Mucosa of descending colon (tissue), 3 donors: ENCODE measurements around the gene ZDHHC21. TPM values are rescaled to one million over a fixed set of nuclear protein-coding genes. Genes with fewer than 3 reads are reported as not detected.

Experiments used
- ATAC-seq: fragments of 200-7000 bp; cut with Tn5 transposase; one replicate; pipeline ENCODE4 v1.9.1; 2020; ENCODE audit warnings: mild to moderate bottlenecking, moderate library complexity
- DNase-seq, 3 donors: peaks; one replicate each; pipeline ENCODE4 v3.0.0-alpha.2; 2020
- H3K36me3 ChIP-seq: fragments of 200-600 bp; one replicate; pipeline ENCODE4 v1.8.0; 2021; ENCODE audit warnings: low read depth, mild to moderate bottlenecking
- H3K4me1 ChIP-seq: fragments of 200-600 bp; one replicate; pipeline ENCODE4 v1.8.0; 2021; ENCODE audit warnings: low read depth, mild to moderate bottlenecking
- H3K4me3 ChIP-seq: fragments of 200-600 bp; one replicate; pipeline ENCODE4 v1.8.0; 2021; ENCODE audit warnings: mild to moderate bottlenecking
- H3K9me3 ChIP-seq: fragments of 200-600 bp; one replicate; pipeline ENCODE4 v1.8.0; 2021; ENCODE audit warnings: mild to moderate bottlenecking
- CTCF ChIP-seq: fragments of 200-600 bp; IDR thresholded peaks from one replicate; pipeline ENCODE4 v1.8.0; 2022; ENCODE audit warnings: antibody characterized with exemption, mild to moderate bottlenecking
- intact Hi-C, 2 donors: fragments of 100-400 bp; cut with DNase I in 1 of 2; cut with micrococcal nuclease in 1 of 2; formaldehyde crosslinking; loops; one replicate each; pipeline versions ENCODE4 v1.11.0 to v1.11.1; 2022; cut with DNase I, micrococcal nuclease
- total RNA-seq, 3 donors: library from RNA; stranded (reverse); fragmentation: NEBNext Ultra II Directional in 2 of 3; extraction: Animal tissue kit (Norgen Biotek cat#: 25700) in 2 of 3; gene quantifications; one replicate each; pipeline versions ENCODE4 v1.2.1 to v1.2.4, GENCODE V29; 2021 to 2023
- donor health status: DM: no; HTN: no; CAD: no; lungs with moderate emphysema.
- donor health status: DM: no; HTN: no; CAD: no.
- donor health status: DM: no; HTN: yes; CAD: no.

ZDHHC21 gene
- total RNA-seq, 3 donors from 2014 or later = 11.5 to 16.7 (median 16.6) TPM

GRCh38 chr9:14584571-14584970 is 108.7 kb downstream of the ZDHHC21 start:
- Histone ChIP-seq H3K36me3 (no peaks in the 10 kb centered on the region), H3K9me3 (peaks cover 5% of the 10 kb centered on the region), H3K4me1 (no peaks in the 10 kb centered on the region), H3K4me3 (no peak overlapping the region)
- DNase-seq (no peak), ATAC-seq (no peak)
- no peak for TF ChIP-seq CTCF
- intact Hi-C loops = no loop called here

DNA sequence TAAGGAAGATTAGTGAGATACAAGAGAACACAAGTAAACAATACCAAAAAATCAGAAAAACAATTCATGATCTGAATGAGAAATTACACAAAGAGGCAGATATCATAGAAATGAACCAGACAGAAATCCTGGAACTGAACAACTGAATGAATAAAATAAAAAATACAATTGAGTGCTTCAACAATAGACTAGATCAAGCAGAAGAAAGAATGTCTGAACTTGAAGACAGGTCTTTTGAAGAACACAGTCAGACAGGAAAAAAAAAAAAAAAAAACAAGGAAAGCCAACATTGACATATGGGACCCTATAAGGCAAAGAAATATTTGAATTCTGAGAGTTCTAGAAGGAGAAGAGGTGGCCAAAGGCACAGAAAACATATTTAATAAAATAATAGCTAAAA is 115.2 kb downstream of the ZDHHC21 start:
- intact Hi-C loops = no loop called here
- no peak for TF ChIP-seq CTCF
- no peak for ATAC-seq
- Histone ChIP-seq H3K36me3 (no peaks in the 10 kb centered on the region), H3K4me3 (no peak overlapping the region), H3K9me3 (peaks cover 10% of the 10 kb centered on the region), H3K4me1 (no peaks in the 10 kb centered on the region)
- no peak for DNase-seq

DNA sequence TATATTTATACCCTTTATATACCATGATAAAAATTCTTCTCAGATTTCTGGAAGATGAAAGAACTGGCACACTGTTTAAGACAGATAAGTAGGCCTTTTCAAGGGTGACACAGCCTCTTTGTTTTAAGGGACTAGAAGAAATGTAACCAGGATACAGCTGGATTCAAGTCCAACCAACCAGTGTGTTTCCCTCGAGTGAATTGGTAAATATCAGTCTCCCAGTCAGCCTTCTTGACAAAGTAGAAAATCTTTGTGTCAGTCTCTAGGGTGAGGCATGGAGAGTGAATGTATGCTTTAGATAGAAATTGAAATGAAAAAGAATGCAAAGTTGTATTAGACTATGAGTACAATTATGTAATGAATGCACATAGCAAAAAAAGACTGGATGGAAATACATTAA is 119.1 kb downstream of the ZDHHC21 start:
- no peak overlapping the region for H3K4me3 ChIP-seq
- peaks cover 5% of the 10 kb centered on the region for H3K9me3 ChIP-seq
- no peaks in the 10 kb centered on the region for H3K36me3 ChIP-seq
- TF ChIP-seq CTCF = no peak
- DNase-seq (no peak), ATAC-seq (no peak)
- H3K4me1 ChIP-seq = no peaks in the 10 kb centered on the region
- intact Hi-C loops = no loop called here

GRCh38 chr9:14573319-14573718 is 119.9 kb downstream of the ZDHHC21 start:
- ATAC-seq = no peak
- TF ChIP-seq CTCF = no peak

DNA sequence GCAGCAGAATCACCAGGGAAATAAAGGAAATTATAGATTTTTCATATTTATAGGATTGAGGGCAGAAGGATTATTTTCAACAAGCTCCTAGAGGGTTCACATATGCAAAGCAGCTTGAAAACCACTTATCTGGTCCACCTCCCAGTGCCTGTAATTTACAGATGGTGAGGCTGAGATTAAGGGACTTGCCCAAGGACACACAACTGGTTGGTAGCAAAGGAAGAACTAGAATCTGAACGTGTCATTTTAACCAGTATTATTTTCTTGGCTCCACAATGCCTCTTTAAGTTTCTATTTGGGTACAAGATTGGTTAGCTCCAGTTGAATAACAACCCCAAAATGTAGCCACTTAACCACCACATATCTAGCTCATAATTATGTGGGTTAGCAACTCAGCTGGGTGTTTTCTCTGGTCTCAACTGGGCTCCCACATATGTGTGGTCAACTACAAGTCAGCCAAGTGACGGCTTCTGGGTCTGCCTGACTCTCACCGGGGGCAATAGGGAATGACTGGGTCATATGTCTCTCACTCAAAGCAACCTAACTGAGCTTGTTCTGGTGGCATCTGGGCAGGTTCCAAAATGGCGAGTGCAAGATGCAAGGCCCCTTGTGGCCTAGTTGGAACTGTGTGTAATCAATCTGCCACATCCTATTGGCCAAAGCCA is 127.7 kb downstream of the ZDHHC21 start:
- ATAC-seq (no peak), DNase-seq (no peak)
- TF ChIP-seq CTCF = no peak
- Histone ChIP-seq H3K9me3 (no peaks in the 10 kb centered on the region), H3K36me3 (no peaks in the 10 kb centered on the region), H3K4me3 (no peak overlapping the region), H3K4me1 (no peaks in the 10 kb centered on the region)
- intact Hi-C loops = no loop called here

More at GRCh38 chr9:14573319-14573718, 119.9 kb downstream of the ZDHHC21 start:
- intact Hi-C loops = no loop called here
- Histone ChIP-seq H3K9me3 (peaks cover 2% of the 10 kb centered on the region), H3K36me3 (no peaks in the 10 kb centered on the region), H3K4me1 (no peaks in the 10 kb centered on the region), H3K4me3 (no peak overlapping the region)
- no peak for DNase-seq
